ENCODE data around the gene PRKN. TPM values are rescaled to one million over a fixed set of nuclear protein-coding genes. Genes with fewer than 3 reads are reported as not detected.

Gene PRKN
- total and polyA plus RNA-seq, 9 donors = 3.0 to 15.0 (median 9.2) TPM

DNA sequence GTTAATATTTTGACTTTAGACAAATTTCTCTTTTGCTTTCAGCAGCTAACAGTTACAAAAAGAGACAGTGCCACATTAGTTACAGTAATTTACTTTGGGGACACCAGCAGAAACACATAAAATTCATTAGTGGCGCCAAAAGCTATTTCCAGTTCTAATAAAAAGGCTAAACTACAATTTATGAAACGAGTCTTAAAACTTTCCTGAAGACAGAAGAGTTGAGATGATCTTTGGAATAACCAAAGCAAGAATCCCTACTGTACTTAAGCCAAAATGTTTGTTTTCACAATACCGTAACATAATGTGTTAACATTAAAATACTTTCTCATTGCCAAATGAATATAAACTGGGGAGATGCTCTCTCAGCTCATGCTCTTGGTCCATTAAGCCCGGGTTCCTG lies 1103.5 kb downstream of the PRKN start:
- Histone ChIP-seq H3K4me1 (ENCODE audit: insufficient read depth) (no peaks in the 10 kb centered on the region), H3K4me3 (no peak overlapping the region), H3K36me3 (no peaks in the 10 kb centered on the region), H3K27ac (no peak overlapping the region), H3K27me3 (no peaks in the 10 kb centered on the region), H3K9me3 (no peaks in the 10 kb centered on the region)
- WGBS, 3 donors = 33 to 52% (median 49%) methylated on average over 4 of the region's 4 CpGs
- TF ChIP-seq POLR2A (IDR thresholded peaks at IDR 0.05) = no peak
- TF ChIP-seq, protein P1, sequence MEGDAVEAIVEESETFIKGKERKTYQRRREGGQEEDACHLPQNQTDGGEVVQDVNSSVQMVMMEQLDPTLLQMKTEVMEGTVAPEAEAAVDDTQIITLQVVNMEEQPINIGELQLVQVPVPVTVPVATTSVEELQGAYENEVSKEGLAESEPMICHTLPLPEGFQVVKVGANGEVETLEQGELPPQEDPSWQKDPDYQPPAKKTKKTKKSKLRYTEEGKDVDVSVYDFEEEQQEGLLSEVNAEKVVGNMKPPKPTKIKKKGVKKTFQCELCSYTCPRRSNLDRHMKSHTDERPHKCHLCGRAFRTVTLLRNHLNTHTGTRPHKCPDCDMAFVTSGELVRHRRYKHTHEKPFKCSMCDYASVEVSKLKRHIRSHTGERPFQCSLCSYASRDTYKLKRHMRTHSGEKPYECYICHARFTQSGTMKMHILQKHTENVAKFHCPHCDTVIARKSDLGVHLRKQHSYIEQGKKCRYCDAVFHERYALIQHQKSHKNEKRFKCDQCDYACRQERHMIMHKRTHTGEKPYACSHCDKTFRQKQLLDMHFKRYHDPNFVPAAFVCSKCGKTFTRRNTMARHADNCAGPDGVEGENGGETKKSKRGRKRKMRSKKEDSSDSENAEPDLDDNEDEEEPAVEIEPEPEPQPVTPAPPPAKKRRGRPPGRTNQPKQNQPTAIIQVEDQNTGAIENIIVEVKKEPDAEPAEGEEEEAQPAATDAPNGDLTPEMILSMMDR (IDR thresholded peaks at IDR 0.05) = no peak
- TF ChIP-seq EP300 (IDR thresholded peaks at IDR 0.05) = no peak
- no peak for DNase-seq
- intact Hi-C loops (cut with DNase I) = no loop called here

DNA sequence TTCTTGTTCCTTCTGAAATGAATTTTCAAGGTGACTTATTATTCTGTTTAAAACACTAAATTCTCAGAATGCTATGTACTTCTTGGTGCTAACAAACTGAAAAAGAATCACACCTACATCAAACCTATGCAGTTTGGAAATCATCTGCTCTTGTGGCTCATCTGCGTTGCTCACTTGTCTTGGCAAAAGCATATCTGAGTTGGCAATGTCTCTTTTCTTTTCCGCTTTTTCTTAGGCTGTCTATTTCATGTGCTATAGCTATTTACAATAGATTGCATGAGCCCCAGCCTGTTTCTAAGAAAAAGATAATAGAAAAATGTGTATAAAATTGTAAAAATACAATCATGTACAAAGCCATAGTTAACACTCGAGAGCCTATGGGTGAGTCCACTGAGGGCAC lies 1104.8 kb downstream of the PRKN start:
- H3K4me3 ChIP-seq = no peak overlapping the region
- intact Hi-C loops (cut with DNase I) = no loop called here
- WGBS, 3 donors = 26 to 31% (median 31%) methylated on average over 3 of the region's 3 CpGs
- H3K4me1 ChIP-seq (ENCODE audit: insufficient read depth) = no peaks in the 10 kb centered on the region
- TF ChIP-seq POLR2A (IDR thresholded peaks at IDR 0.05) = no peak
- TF ChIP-seq, protein P1 (IDR thresholded peaks at IDR 0.05) = no peak
- no peak for TF ChIP-seq EP300 (IDR thresholded peaks at IDR 0.05)
- no peaks in the 10 kb centered on the region for H3K9me3 ChIP-seq
- H3K27me3 ChIP-seq = no peaks in the 10 kb centered on the region
- no peak for DNase-seq
- H3K27ac ChIP-seq = no peak overlapping the region
- no peaks in the 10 kb centered on the region for H3K36me3 ChIP-seq

DNA sequence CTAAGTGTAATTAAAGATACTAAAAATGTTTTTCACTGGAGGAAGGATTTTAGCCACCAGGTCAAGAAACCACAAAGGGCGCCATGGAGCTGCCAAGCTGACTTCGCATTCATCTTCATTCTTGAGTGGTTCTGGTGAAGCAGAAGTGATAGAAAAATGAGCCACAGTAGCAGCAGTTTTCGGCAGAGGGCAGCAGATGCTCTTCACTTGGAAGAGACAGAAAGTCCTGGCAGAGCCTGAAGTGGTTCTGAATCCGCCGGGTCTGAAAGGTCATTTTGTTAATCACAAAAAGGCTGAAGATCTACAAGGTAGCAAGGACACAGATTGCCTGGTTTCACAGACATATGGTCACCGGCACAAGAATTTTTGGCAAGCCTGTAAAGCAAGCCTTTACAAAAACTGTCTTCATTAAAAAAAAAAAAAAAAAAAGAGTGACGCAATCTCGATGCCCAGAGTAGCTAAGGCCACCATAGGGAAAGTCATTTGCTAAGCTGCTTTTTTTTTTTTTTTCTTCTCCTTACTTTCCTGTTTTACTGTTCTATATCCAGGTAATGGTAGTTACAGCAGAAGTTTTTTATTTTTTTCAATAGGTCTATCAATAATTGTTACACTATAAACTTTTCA lies 1108.6 kb downstream of the PRKN start:
- peak in 1 of 5 donors; percentile 21 for DNase-seq
- Histone ChIP-seq H3K9me3 (no peaks in the 10 kb centered on the region), H3K27me3 (no peaks in the 10 kb centered on the region), H3K27ac (no peak overlapping the region), H3K36me3 (no peaks in the 10 kb centered on the region), H3K4me1 (ENCODE audit: insufficient read depth) (no peaks in the 10 kb centered on the region), H3K4me3 (no peak overlapping the region)
- 35 to 53% (median 38%) methylated on average over 8 of the region's 8 CpGs for WGBS, 3 donors
- intact Hi-C loops (cut with DNase I) = no loop called here
- TF ChIP-seq EP300 (IDR thresholded peaks at IDR 0.05) (no peak), POLR2A (IDR thresholded peaks at IDR 0.05) (no peak)
- TF ChIP-seq, protein P1 (IDR thresholded peaks at IDR 0.05) = no peak

DNA sequence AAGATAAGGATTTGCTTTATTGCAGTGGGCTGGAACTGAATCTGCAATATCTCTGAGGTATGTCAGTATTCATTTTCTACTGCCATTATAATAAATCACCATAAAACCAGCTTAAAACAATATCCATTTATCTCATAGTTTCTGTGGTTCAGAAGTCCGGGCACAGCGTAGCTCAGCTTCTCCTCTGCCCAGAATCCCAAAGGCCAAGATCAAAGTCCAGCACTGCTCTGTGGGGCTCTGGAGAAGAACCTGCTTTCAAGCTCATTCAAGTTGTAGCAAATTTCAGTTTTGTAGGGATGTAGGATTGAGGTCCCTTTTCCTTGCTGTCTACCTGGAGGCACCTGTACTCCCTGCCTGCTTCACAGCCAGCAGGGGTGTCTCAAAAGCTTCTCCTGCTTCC lies 1113.9 kb downstream of the PRKN start:
- Histone ChIP-seq H3K9me3 (no peaks in the 10 kb centered on the region), H3K27ac (no peak overlapping the region), H3K4me3 (no peak overlapping the region), H3K27me3 (no peaks in the 10 kb centered on the region), H3K4me1 (ENCODE audit: insufficient read depth) (no peaks in the 10 kb centered on the region), H3K36me3 (no peaks in the 10 kb centered on the region)
- no peak for TF ChIP-seq EP300 (IDR thresholded peaks at IDR 0.05)
- TF ChIP-seq, protein P1 (IDR thresholded peaks at IDR 0.05) = no peak
- no peak for TF ChIP-seq POLR2A (IDR thresholded peaks at IDR 0.05)
- no peak for DNase-seq
- 95 to 100% (median 98%) methylated on average over 2 of the region's 2 CpGs for WGBS, 3 donors
- intact Hi-C loops (cut with DNase I) = no loop called here
